SK-N-MC (cell line): Measurements from ENCODE around the gene TGFBRAP1.

Experiments
- DNase-seq: peaks from one replicate; pipeline ENCODE4 v3.0.0-alpha.2; 2011; ENCODE audit warnings: low read depth, low spot score
- H3K27ac ChIP-seq: fragments of 200-600 bp; sonication (generic); 2 replicates; pipeline ENCODE4 v1.5.1; 2016; ENCODE audit warnings: mixed run types
- H3K36me3 ChIP-seq: fragments of 200-600 bp; sonication (generic); 2 replicates; pipeline ENCODE4 v1.6.1; 2017; ENCODE audit warnings: antibody characterized with exemption, low read length, mixed read lengths; ENCODE audit not compliant: insufficient read depth
- H3K4me3 ChIP-seq: fragments of 200-600 bp; sonication (generic); 2 replicates; pipeline ENCODE4 v1.5.1; 2016
- H3K9ac ChIP-seq: fragments of 200-600 bp; sonication (generic); 2 replicates; pipeline ENCODE4 v1.8.0; 2017; ENCODE audit warnings: mixed run types, mixed read lengths; ENCODE audit not compliant: insufficient read length
- H3K9me3 ChIP-seq: fragments of 200-600 bp; sonication (generic); 2 replicates; pipeline ENCODE4 v1.6.1; 2017; ENCODE audit warnings: low read depth, mild to moderate bottlenecking, antibody characterized with exemption, low read length, moderate library complexity, mixed read lengths
- EZH2 ChIP-seq: fragments of 200-600 bp; sonication (generic); IDR thresholded peaks from one replicate; pipeline ENCODE4 v1.6.1; 2017; ENCODE audit warnings: antibody characterized with exemption
- FOXP2 ChIP-seq: optimal IDR thresholded peaks from 2 replicates; pipeline ENCODE3; 2011; ENCODE audit warnings: mild to moderate bottlenecking, moderate library complexity; ENCODE audit not compliant: insufficient read depth; ENCODE audit errors: extremely low read length, control extremely low read depth
- POLR2AphosphoS5 ChIP-seq: IDR thresholded peaks from 2 replicates; pipeline ENCODE4 v1.6.1; 2012; ENCODE audit warnings: mild to moderate bottlenecking, low read depth, low read length, borderline replicate concordance

The TGFBRAP1 gene

GRCh38 chr2:105362862-105363591, 33.5 kb upstream of the TGFBRAP1 start:
- Histone ChIP-seq H3K36me3 (peaks cover 22% of the 10 kb centered on the region), H3K9me3 (no peaks in the 10 kb centered on the region)
- no peak for DNase-seq

GRCh38 chr2:105361102-105361889, 31.8 kb upstream of the TGFBRAP1 start:
- Histone ChIP-seq H3K9ac (no peak overlapping the region), H3K9me3 (no peaks in the 10 kb centered on the region), H3K36me3 (peaks cover 28% of the 10 kb centered on the region), H3K4me3 (no peak overlapping the region), H3K27ac (no peak overlapping the region)
- no peak for TF ChIP-seq FOXP2
- no peak for TF ChIP-seq EZH2
- no peak for DNase-seq

More at GRCh38 chr2:105362862-105363591, 33.5 kb upstream of the TGFBRAP1 start:
- H3K4me3 ChIP-seq = no peak overlapping the region
- TF ChIP-seq EZH2 = no peak
- no peak for TF ChIP-seq FOXP2
- no peak for TF ChIP-seq POLR2AphosphoS5
- no peak overlapping the region for H3K27ac ChIP-seq
- H3K9ac ChIP-seq = no peak overlapping the region

GRCh38 chr2:105358593-105358992, 29.1 kb upstream of the TGFBRAP1 start:
- TF ChIP-seq POLR2AphosphoS5 = no peak
- TF ChIP-seq EZH2 = no peak
- TF ChIP-seq FOXP2 = no peak
- Histone ChIP-seq H3K9ac (no peak overlapping the region), H3K9me3 (no peaks in the 10 kb centered on the region), H3K27ac (no peak overlapping the region), H3K36me3 (peaks cover 28% of the 10 kb centered on the region), H3K4me3 (no peak overlapping the region)
- no peak for DNase-seq

- no peak for TF ChIP-seq EZH2
- no peak for TF ChIP-seq FOXP2
- no peak for TF ChIP-seq POLR2AphosphoS5
- Histone ChIP-seq H3K27ac (no peak overlapping the region), H3K36me3 (peaks cover 25% of the 10 kb centered on the region), H3K4me3 (no peak overlapping the region), H3K9me3 (no peaks in the 10 kb centered on the region), H3K9ac (no peak overlapping the region)
- DNase-seq = no peak
Measured at GRCh38 chr2:105357122-105357521, 27.6 kb upstream of the TGFBRAP1 start.

GRCh38 chr2:105344704-105345345, 15.3 kb upstream of the TGFBRAP1 start:
- peaks cover 90% of the 10 kb centered on the region for H3K36me3 ChIP-seq
- no peak overlapping the region for H3K9ac ChIP-seq
- peak; percentile 26 for DNase-seq
- H3K4me3 ChIP-seq = no peak overlapping the region
- H3K27ac ChIP-seq = no peak overlapping the region
- no peak for TF ChIP-seq FOXP2
- TF ChIP-seq EZH2 = no peak
- TF ChIP-seq POLR2AphosphoS5 = no peak
- no peaks in the 10 kb centered on the region for H3K9me3 ChIP-seq

GRCh38 chr2:105339414-105339813, 9.9 kb upstream of the TGFBRAP1 start:
- no peak for DNase-seq
- TF ChIP-seq EZH2 = no peak
- TF ChIP-seq FOXP2 = no peak
- TF ChIP-seq POLR2AphosphoS5 = no peak
- Histone ChIP-seq H3K4me3 (peak overlapping the region; percentile 82), H3K27ac (no peak overlapping the region), H3K9me3 (no peaks in the 10 kb centered on the region), H3K36me3 (peaks cover 55% of the 10 kb centered on the region), H3K9ac (peak overlapping the region; percentile 88)

- Histone ChIP-seq H3K9ac (peak overlapping the region; percentile 88), H3K36me3 (peaks cover 49% of the 10 kb centered on the region), H3K9me3 (no peaks in the 10 kb centered on the region), H3K4me3 (peak overlapping the region; percentile 82), H3K27ac (no peak overlapping the region)
- TF ChIP-seq EZH2 (no peak), POLR2AphosphoS5 (no peak), FOXP2 (no peak)
- DNase-seq = no peak
Measured at GRCh38 chr2:105338020-105338385, 8.5 kb upstream of the TGFBRAP1 start.
